GM12878 (cell line): ENCODE measurements around the gene AKNA. TPM values are rescaled to one million over a fixed set of nuclear protein-coding genes. Genes with fewer than 3 reads are reported as not detected.

Experiments used
- ATAC-seq: fragments of 200-7000 bp; cut with Tn5 transposase; 3 replicates; pipeline ENCODE4 v1.9.1; 2020; ENCODE audit warnings: mild to moderate bottlenecking, moderate library complexity
- BruUV-seq: library from RNA; stranded (reverse); fragments of 400-500 nt; replicated peaks from 2 replicates; lab custom pipeline; 2021; lab: Mats Ljungman, UMichigan
- CTCF ChIA-PET: fragments of 300-600 bp; sonication (Branson Sonifier 250); formaldehyde crosslinking; extraction: SDS; loops from one replicate; lab custom pipeline; 2021; ENCODE audit warnings: inconsistent platforms; lab: Yijun Ruan, JAX
- POLR2A ChIA-PET: fragments of 350-600 bp; formaldehyde crosslinking; extraction: SDS; loops from one replicate; lab custom pipeline; 2021; ENCODE audit warnings: inconsistent platforms; lab: Charles Lee
- RAD21 ChIA-PET: fragments of 300-600 bp; sonication (Branson Sonifier 250); formaldehyde crosslinking; loops from one replicate; lab custom pipeline; 2023; ENCODE audit warnings: antibody characterized with exemption; ENCODE audit not compliant: unreplicated experiment; lab: Charles Lee
- SMC1A ChIA-PET: fragments of 300-600 bp; sonication (Branson Sonifier 250); formaldehyde crosslinking; loops from one replicate; lab custom pipeline; 2023; ENCODE audit not compliant: unreplicated experiment, uncharacterized antibody; lab: Charles Lee
- DNase-seq: peaks from one replicate; pipeline ENCODE4 v3.0.0-alpha.2; 2011; ENCODE audit warnings: low read depth, low spot score
- FAIRE-seq: peaks from 3 replicates; lab custom pipeline; 2011; peaks lifted over from hg19 to GRCh38; lab: Jason Lieb, UNC
- H2AFZ ChIP-seq: 2 replicates; pipeline ENCODE4 v1.6.0; 2011; ENCODE audit warnings: low read depth, low read length, control low read depth; ENCODE audit not compliant: control insufficient read depth
- H3K27ac ChIP-seq: 2 replicates; pipeline ENCODE4 v1.5.1; 2011; ENCODE audit warnings: control low read depth; ENCODE audit not compliant: control insufficient read depth, insufficient read depth
- H3K27me3 ChIP-seq, 2 experiments: replicated peaks in 1 of 2; 2 replicates each; pipeline versions ENCODE4 v1.6.0 to v1.6.1; 2011; ENCODE audit warnings: low read length in 1 of 2; ENCODE audit not compliant: control insufficient read depth in 2 of 2, insufficient read depth in 2 of 2
- H3K36me3 ChIP-seq, 2 experiments: 2 replicates each; pipeline ENCODE4 v1.5.1; 2011; ENCODE audit warnings: low read length in 1 of 2; ENCODE audit not compliant: control insufficient read depth in 2 of 2, insufficient read depth in 2 of 2
- H3K4me1 ChIP-seq: 2 replicates; pipeline ENCODE4 v1.6.1; 2011; ENCODE audit warnings: mild to moderate bottlenecking, low read length, moderate library complexity, mixed read lengths; ENCODE audit not compliant: control insufficient read depth, insufficient read depth
- H3K4me2 ChIP-seq: 2 replicates; pipeline ENCODE4 v1.6.0; 2011; ENCODE audit warnings: control low read depth; ENCODE audit not compliant: control insufficient read depth, insufficient read depth
- H3K4me3 ChIP-seq: fragments of 200-600 bp; sonication (generic); 2 replicates; pipeline ENCODE4 v1.5.1; 2016
- H3K79me2 ChIP-seq: 2 replicates; pipeline ENCODE4 v1.6.0; 2011; ENCODE audit warnings: low read length; ENCODE audit not compliant: control insufficient read depth, insufficient read depth
- H3K9ac ChIP-seq: 2 replicates; pipeline ENCODE4 v1.8.0; 2011; ENCODE audit warnings: low read length, control low read depth, mixed read lengths; ENCODE audit not compliant: control insufficient read depth, insufficient read depth
- H3K9me3 ChIP-seq: replicated peaks from 3 replicates; pipeline ENCODE4 v1.5.1; 2011; ENCODE audit warnings: mild to moderate bottlenecking, low read length; ENCODE audit not compliant: control insufficient read depth, insufficient read depth
- H4K20me1 ChIP-seq: 2 replicates; pipeline ENCODE4 v1.6.0; 2011; ENCODE audit not compliant: control insufficient read depth, insufficient read depth
- CREB1 ChIP-seq: IDR thresholded peaks from 2 replicates; pipeline ENCODE4 v1.6.1; 2012; ENCODE audit warnings: low read depth, mild to moderate bottlenecking, inconsistent platforms
- KAT2A ChIP-seq: conservative IDR thresholded peaks from 2 replicates; pipeline ENCODE4 v1.6.1; 2011; ENCODE audit warnings: low read depth, low read length; ENCODE audit not compliant: control insufficient read depth
- MXI1 ChIP-seq: fragments of 150-350 bp; IDR thresholded peaks from 2 replicates; pipeline ENCODE4 v1.6.1; 2011; ENCODE audit warnings: low read depth, mild to moderate bottlenecking, inconsistent platforms, low read length, improper control_type of control experiment
- PAX8 ChIP-seq: fragments of 450-650 bp; IDR thresholded peaks from 2 replicates; pipeline ENCODE4 v1.6.1; 2017; ENCODE audit warnings: mild to moderate bottlenecking, moderate library complexity
- ZNF384 ChIP-seq: IDR thresholded peaks from 2 replicates; pipeline ENCODE4 v1.6.1; 2012; ENCODE audit warnings: low read depth, mild to moderate bottlenecking, low read length, improper control_type of control experiment, borderline replicate concordance
- WGBS: methylation state at CpG from one replicate; pipeline ENCODE4 v1.1.6; 2016; ENCODE audit warnings: low lambda C conversion rate; ENCODE audit not compliant: insufficient replicate concordance, insufficient coverage; ENCODE audit errors: missing lambda C conversion rate; 5-methylcytosine and 5-hydroxymethylcytosine counted together
- in situ Hi-C: fragments of 300-500 bp; cut with MboI; formaldehyde crosslinking; loops from 9 replicates; pipeline ENCODE4 v1.14.3; 2018; ENCODE audit warnings: mixed read lengths
- intact Hi-C: fragments of 100-400 bp; cut with micrococcal nuclease; formaldehyde crosslinking; loops from one replicate; pipeline ENCODE4 v1.14.2; 2022; ENCODE audit not compliant: unreplicated experiment
- polyA plus RNA-seq, 11 experiments: library from polyadenylated mRNA; depleted of rRNA in 4 of 11; unstranded in 6 of 11; stranded (reverse) in 5 of 11; fragments of >200 nt; fragmentation: Nextera tagmentation in 4 of 11; fragmentation: Illumina TruSeq in 1 of 11; extraction: Ambion mirVana in 4 of 11; extraction: Trizol in 1 of 11; gene quantifications; 1 replicate in 1 of 11; 2 replicates in 10 of 11; pipeline versions ENCODE4 v1.2.1 to v1.2.3, GENCODE V29; 2011 to 2016; ENCODE audit warnings: inconsistent platforms in 2 of 11, missing spikeins in 2 of 11, low read depth in 1 of 11
- total RNA-seq, 4 experiments: library from RNA; depleted of rRNA in 3 of 4; stranded (reverse); fragments of >200 nt in 3 of 4; fragmentation: Illumina TruSeq in 1 of 4; extraction: Trizol in 1 of 4; gene quantifications; 2 replicates each; pipeline versions ENCODE4 v1.2.1 to v1.2.3, GENCODE V29; 2013 to 2021

AKNA gene
- total and polyA plus RNA-seq, 10 of the 15 experiments (the other 5 are each of a cell fraction or from before 2014, with no cell fraction given): 1.6 to 132 (median 35.3) TPM

DNA sequence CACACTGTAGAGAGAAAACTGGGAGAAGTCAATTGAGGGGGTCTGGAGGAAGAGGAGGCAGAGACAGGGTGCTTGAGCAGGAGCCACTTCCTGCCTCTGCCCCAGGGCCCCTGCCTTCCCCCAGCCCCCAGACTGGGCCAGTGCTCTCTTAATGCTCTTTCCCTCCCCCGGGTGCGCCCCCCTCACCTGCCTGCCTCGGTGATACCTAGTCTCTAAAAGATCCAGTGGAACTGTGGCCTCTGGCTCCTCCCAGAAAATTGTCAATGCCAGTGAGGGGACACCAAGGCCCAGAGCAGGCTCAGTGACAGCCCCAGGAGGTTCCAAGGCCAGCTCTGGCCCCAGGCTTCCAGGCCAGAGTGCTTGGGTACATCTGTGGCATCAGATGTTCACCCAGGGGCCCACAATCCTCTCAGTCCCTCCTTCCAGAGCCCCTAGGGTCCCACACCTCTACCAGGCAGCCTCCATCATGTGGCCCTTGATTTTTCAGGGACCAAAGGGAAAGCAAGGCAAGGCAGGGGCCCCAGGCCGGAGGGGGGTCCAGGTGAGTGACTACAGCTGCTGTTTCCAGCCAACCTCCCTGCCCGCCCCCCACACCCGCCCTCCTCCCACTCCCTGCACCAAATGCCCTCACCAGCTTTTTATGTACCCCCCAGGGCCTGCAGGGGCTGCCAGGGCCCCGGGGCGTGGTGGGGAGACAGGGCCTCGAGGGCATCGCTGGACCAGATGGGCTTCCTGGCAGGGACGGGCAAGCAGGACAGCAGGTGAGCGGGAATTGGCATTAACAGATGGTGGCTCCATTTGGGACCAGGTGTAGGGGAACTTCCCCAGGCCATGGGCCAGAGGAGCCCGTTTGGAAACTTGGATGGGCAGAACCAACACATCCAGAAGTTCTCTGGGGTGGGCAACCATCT is 98.0 kb downstream of the AKNA start:
- ChIA-PET RAD21 (interaction anchor here (0.6 to 2.7 kb wide), 3 partner anchors 19 to 462 kb away, joined by 3 to 24 read pairs (median 4); no protein-coding TSS in a partner anchor), SMC1A (interaction anchor here (1.1 to 1.5 kb wide), 3 partner anchors 206 to 364 kb away, joined by 3 to 4 read pairs (median 3); no protein-coding TSS in a partner anchor), CTCF (interaction anchor here (0.5 to 5.8 kb wide), 12 partner anchors 7 to 670 kb away, joined by 3 to 61 read pairs (median 6); partner anchors contain the start of gene COL27A1), POLR2A (no interaction called here)
- Histone ChIP-seq H4K20me1 (0 out of 2 replicates have a peak, but pooled peaks cover 2% of the 10 kb centered on the region), H3K27me3 (peaks cover 0 to 1% of the 10 kb centered on the region in 2 experiments; a peak in 1 of 4 replicates), H3K36me3 (no peaks in the 10 kb centered on the region), H3K9me3 (no peaks in the 10 kb centered on the region), H3K4me2 (no peak overlapping the region), H3K9ac (no peak overlapping the region), H3K27ac (no peak overlapping the region), H2AFZ (no peak overlapping the region), H3K4me1 (no peaks in the 10 kb centered on the region), H3K79me2 (no peaks in the 10 kb centered on the region), H3K4me3 (no peak overlapping the region)
- no peak for TF ChIP-seq ZNF384
- no peak for TF ChIP-seq MXI1
- TF ChIP-seq CREB1: no peak
- TF ChIP-seq KAT2A: no peak
- no peak for TF ChIP-seq PAX8
- in situ Hi-C loops (loop anchor here (10.0 to 25.0 kb wide), 2 partner anchors 135 to 203 kb away; partner anchors contain the start of genes AMBP, COL27A1 and KIF12), intact Hi-C loops (no loop called here)
- no TSS peak for BruUV-seq
- DNase-seq (no peak), FAIRE-seq (no peak), ATAC-seq (no peak)
- 5% methylated on average over 8 of the region's 13 CpGs for WGBS
